KOPT-K1 (cell line): ENCODE data around the gene ATP13A4.

Source experiments
- H3K27ac ChIP-seq: fragments of 200-600 bp; sonication (generic); 2 replicates; pipeline ENCODE4 v1.5.1; 2016; ENCODE audit warnings: antibody characterized with exemption, mild to moderate bottlenecking, low read depth, low read length; ENCODE audit not compliant: poor library complexity, severe bottlenecking
- H3K36me3 ChIP-seq: fragments of 200-600 bp; sonication (generic); 2 replicates; pipeline ENCODE4 v1.5.1; 2017; ENCODE audit warnings: antibody characterized with exemption, mild to moderate bottlenecking, low read length, moderate library complexity; ENCODE audit not compliant: insufficient read depth
- H3K9me3 ChIP-seq: fragments of 200-600 bp; sonication (generic); 2 replicates; pipeline ENCODE4 v1.5.1; 2017; ENCODE audit warnings: antibody characterized with exemption, low read length, mild to moderate bottlenecking; ENCODE audit not compliant: insufficient read depth, poor library complexity, severe bottlenecking

ATP13A4 gene

GRCh38 chr3:193491026-193491425 is 63.7 kb downstream of the ATP13A4 start:
- Histone ChIP-seq H3K27ac (no peak overlapping the region), H3K9me3 (no peaks in the 10 kb centered on the region), H3K36me3 (no peaks in the 10 kb centered on the region)

GRCh38 chr3:193490580-193490979 is 64.1 kb downstream of the ATP13A4 start:
- Histone ChIP-seq H3K36me3 (no peaks in the 10 kb centered on the region), H3K27ac (no peak overlapping the region), H3K9me3 (no peaks in the 10 kb centered on the region)

GRCh38 chr3:193489949-193490348 is 64.7 kb downstream of the ATP13A4 start:
- Histone ChIP-seq H3K36me3 (no peaks in the 10 kb centered on the region), H3K27ac (no peak overlapping the region), H3K9me3 (no peaks in the 10 kb centered on the region)

- Histone ChIP-seq H3K36me3 (no peaks in the 10 kb centered on the region), H3K9me3 (no peaks in the 10 kb centered on the region), H3K27ac (no peak overlapping the region)
Observed at GRCh38 chr3:193488741-193489140, 66.0 kb downstream of the ATP13A4 start.

GRCh38 chr3:193483988-193484539 is 70.6 kb downstream of the ATP13A4 start:
- H3K27ac ChIP-seq: no peak overlapping the region
- no peaks in the 10 kb centered on the region for H3K9me3 ChIP-seq
- H3K36me3 ChIP-seq: no peaks in the 10 kb centered on the region

GRCh38 chr3:193481436-193481835 is 73.3 kb downstream of the ATP13A4 start:
- Histone ChIP-seq H3K36me3 (no peaks in the 10 kb centered on the region), H3K9me3 (no peaks in the 10 kb centered on the region), H3K27ac (no peak overlapping the region)

- no peaks in the 10 kb centered on the region for H3K36me3 ChIP-seq
- H3K27ac ChIP-seq: no peak overlapping the region
- no peaks in the 10 kb centered on the region for H3K9me3 ChIP-seq
Observed at GRCh38 chr3:193474446-193474845, 80.2 kb downstream of the ATP13A4 start.

GRCh38 chr3:193470710-193471109 is 84.0 kb downstream of the ATP13A4 start:
- no peaks in the 10 kb centered on the region for H3K9me3 ChIP-seq
- no peak overlapping the region for H3K27ac ChIP-seq
- no peaks in the 10 kb centered on the region for H3K36me3 ChIP-seq

- Histone ChIP-seq H3K9me3 (no peaks in the 10 kb centered on the region), H3K27ac (no peak overlapping the region), H3K36me3 (no peaks in the 10 kb centered on the region)
Observed at GRCh38 chr3:193465992-193466608, 88.6 kb downstream of the ATP13A4 start.

- Histone ChIP-seq H3K36me3 (no peaks in the 10 kb centered on the region), H3K9me3 (no peaks in the 10 kb centered on the region), H3K27ac (no peak overlapping the region)
Observed at GRCh38 chr3:193464889-193465288, 89.8 kb downstream of the ATP13A4 start.

- Histone ChIP-seq H3K27ac (no peak overlapping the region), H3K36me3 (no peaks in the 10 kb centered on the region), H3K9me3 (no peaks in the 10 kb centered on the region)
Observed at GRCh38 chr3:193457526-193457925, 97.2 kb downstream of the ATP13A4 start.

- Histone ChIP-seq H3K36me3 (no peaks in the 10 kb centered on the region), H3K27ac (no peak overlapping the region), H3K9me3 (no peaks in the 10 kb centered on the region)
Observed at GRCh38 chr3:193452338-193452737, 102.4 kb downstream of the ATP13A4 start.

GRCh38 chr3:193451902-193452301 is 102.8 kb downstream of the ATP13A4 start:
- Histone ChIP-seq H3K27ac (no peak overlapping the region), H3K9me3 (no peaks in the 10 kb centered on the region), H3K36me3 (no peaks in the 10 kb centered on the region)

GRCh38 chr3:193446965-193447602 is 107.6 kb downstream of the ATP13A4 start:
- no peaks in the 10 kb centered on the region for H3K9me3 ChIP-seq
- H3K27ac ChIP-seq: no peak overlapping the region
- no peaks in the 10 kb centered on the region for H3K36me3 ChIP-seq

GRCh38 chr3:193439423-193439822 is 115.3 kb downstream of the ATP13A4 start:
- Histone ChIP-seq H3K9me3 (no peaks in the 10 kb centered on the region), H3K36me3 (no peaks in the 10 kb centered on the region), H3K27ac (no peak overlapping the region)
